DND-41 (cell line): ENCODE measurements around the gene NINL.

Experiments
- ATAC-seq: fragments of 200-7000 bp; cut with Tn5 transposase; 3 replicates; pipeline ENCODE4 v1.9.1; 2021; ENCODE audit warnings: low read depth; ENCODE audit not compliant: insufficient read depth
- DNase-seq: peaks from one replicate; pipeline ENCODE4 v3.0.0-alpha.2; 2020
- H2AFZ ChIP-seq: 2 replicates; pipeline ENCODE4 v1.6.0; 2012; ENCODE audit warnings: low read depth, low read length
- H3K27ac ChIP-seq: 2 replicates; pipeline ENCODE4 v1.5.1; 2012; ENCODE audit warnings: low read length, inconsistent platforms
- H3K27me3 ChIP-seq: fragments of 200-600 bp; sonication (generic); 2 replicates; pipeline ENCODE4 v1.6.0; 2012; ENCODE audit warnings: low read length, mild to moderate bottlenecking, inconsistent platforms; ENCODE audit not compliant: insufficient read depth, poor library complexity
- H3K36me3 ChIP-seq: 2 replicates; pipeline ENCODE4 v1.5.1; 2012; ENCODE audit warnings: low read length, inconsistent platforms; ENCODE audit not compliant: insufficient read depth
- H3K4me1 ChIP-seq: 2 replicates; pipeline ENCODE4 v1.5.1; 2012; ENCODE audit warnings: mild to moderate bottlenecking, low read length; ENCODE audit not compliant: insufficient read depth
- H3K4me2 ChIP-seq: 2 replicates; pipeline ENCODE4 v1.6.0; 2012; ENCODE audit warnings: mild to moderate bottlenecking, moderate library complexity, low read length, inconsistent platforms; ENCODE audit not compliant: insufficient read depth
- H3K4me3 ChIP-seq, 2 experiments: fragments of 200-600 bp in 1 of 2; shearing (Covaris generic) in 1 of 2; 2 replicates each; pipeline ENCODE4 v1.5.1; 2012 to 2016; ENCODE audit warnings: inconsistent platforms in 2 of 2, low read length in 2 of 2, mild to moderate bottlenecking in 2 of 2, low read depth in 1 of 2, moderate library complexity in 1 of 2
- H3K79me2 ChIP-seq: 2 replicates; pipeline ENCODE4 v1.6.0; 2012; ENCODE audit warnings: low read length, inconsistent platforms; ENCODE audit not compliant: insufficient read depth
- H3K9ac ChIP-seq: 2 replicates; pipeline ENCODE4 v1.6.0; 2012; ENCODE audit warnings: low read depth, mild to moderate bottlenecking, inconsistent platforms, low read length, moderate library complexity
- H3K9me3 ChIP-seq: 2 replicates; pipeline ENCODE4 v1.5.1; 2012; ENCODE audit warnings: low read length, moderate library complexity, mild to moderate bottlenecking, inconsistent platforms; ENCODE audit not compliant: insufficient read depth, severe bottlenecking
- H4K20me1 ChIP-seq: 2 replicates; pipeline ENCODE4 v1.6.0; 2012; ENCODE audit warnings: low read length; ENCODE audit not compliant: insufficient read depth
- EZH2 ChIP-seq: IDR thresholded peaks from 3 replicates; pipeline ENCODE4 v1.6.1; 2012; ENCODE audit warnings: borderline replicate concordance, low read depth, mild to moderate bottlenecking, moderate library complexity, low read length, inconsistent platforms; ENCODE audit not compliant: severe bottlenecking
- TF ChIP-seq, protein P1 (sequence below): IDR thresholded peaks from 2 replicates; pipeline ENCODE4 v1.5.1; 2012; ENCODE audit warnings: borderline replicate concordance, low read length, moderate library complexity, mild to moderate bottlenecking; ENCODE audit not compliant: poor library complexity, severe bottlenecking; ENCODE audit errors: extremely low read depth

NINL gene

DNA sequence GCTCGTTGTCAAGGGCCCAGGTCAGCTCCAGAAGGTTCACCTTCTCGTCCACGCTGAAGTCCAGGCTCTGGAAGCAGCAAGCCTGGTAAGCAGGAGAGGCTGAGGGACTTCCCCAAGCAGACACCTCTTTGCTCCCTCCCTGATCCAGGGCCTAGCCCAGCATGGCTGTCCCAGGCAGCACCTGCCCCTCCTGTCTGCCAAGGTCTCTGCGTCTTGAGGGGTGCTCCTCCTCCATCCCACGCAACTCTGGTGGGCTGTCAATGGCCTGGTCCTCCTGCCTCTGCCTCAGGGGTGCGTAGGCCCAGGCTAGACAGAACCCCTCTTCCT lies 87.1 kb downstream of the NINL start:
- H3K4me2 ChIP-seq, result no peak overlapping the region
- H3K4me3 ChIP-seq, result no peak overlapping the region
- no peaks in the 10 kb centered on the region for H3K27me3 ChIP-seq
- no peak overlapping the region for H2AFZ ChIP-seq
- no peak for TF ChIP-seq EZH2
- TF ChIP-seq, protein P1, sequence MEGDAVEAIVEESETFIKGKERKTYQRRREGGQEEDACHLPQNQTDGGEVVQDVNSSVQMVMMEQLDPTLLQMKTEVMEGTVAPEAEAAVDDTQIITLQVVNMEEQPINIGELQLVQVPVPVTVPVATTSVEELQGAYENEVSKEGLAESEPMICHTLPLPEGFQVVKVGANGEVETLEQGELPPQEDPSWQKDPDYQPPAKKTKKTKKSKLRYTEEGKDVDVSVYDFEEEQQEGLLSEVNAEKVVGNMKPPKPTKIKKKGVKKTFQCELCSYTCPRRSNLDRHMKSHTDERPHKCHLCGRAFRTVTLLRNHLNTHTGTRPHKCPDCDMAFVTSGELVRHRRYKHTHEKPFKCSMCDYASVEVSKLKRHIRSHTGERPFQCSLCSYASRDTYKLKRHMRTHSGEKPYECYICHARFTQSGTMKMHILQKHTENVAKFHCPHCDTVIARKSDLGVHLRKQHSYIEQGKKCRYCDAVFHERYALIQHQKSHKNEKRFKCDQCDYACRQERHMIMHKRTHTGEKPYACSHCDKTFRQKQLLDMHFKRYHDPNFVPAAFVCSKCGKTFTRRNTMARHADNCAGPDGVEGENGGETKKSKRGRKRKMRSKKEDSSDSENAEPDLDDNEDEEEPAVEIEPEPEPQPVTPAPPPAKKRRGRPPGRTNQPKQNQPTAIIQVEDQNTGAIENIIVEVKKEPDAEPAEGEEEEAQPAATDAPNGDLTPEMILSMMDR, result no peak
- H3K36me3 ChIP-seq, result peaks cover 52% of the 10 kb centered on the region
- no peak overlapping the region for H3K9ac ChIP-seq
- DNase-seq (no peak), ATAC-seq (no peak; the same call in 2 of the 3 replicates)
- H4K20me1 ChIP-seq, result no peaks in the 10 kb centered on the region
- H3K27ac ChIP-seq, result peak overlapping the region; percentile 3; the same call in 1 of the 2 replicates
- no peaks in the 10 kb centered on the region for H3K79me2 ChIP-seq
- no peaks in the 10 kb centered on the region for H3K9me3 ChIP-seq
- no peaks in the 10 kb centered on the region for H3K4me1 ChIP-seq

DNA sequence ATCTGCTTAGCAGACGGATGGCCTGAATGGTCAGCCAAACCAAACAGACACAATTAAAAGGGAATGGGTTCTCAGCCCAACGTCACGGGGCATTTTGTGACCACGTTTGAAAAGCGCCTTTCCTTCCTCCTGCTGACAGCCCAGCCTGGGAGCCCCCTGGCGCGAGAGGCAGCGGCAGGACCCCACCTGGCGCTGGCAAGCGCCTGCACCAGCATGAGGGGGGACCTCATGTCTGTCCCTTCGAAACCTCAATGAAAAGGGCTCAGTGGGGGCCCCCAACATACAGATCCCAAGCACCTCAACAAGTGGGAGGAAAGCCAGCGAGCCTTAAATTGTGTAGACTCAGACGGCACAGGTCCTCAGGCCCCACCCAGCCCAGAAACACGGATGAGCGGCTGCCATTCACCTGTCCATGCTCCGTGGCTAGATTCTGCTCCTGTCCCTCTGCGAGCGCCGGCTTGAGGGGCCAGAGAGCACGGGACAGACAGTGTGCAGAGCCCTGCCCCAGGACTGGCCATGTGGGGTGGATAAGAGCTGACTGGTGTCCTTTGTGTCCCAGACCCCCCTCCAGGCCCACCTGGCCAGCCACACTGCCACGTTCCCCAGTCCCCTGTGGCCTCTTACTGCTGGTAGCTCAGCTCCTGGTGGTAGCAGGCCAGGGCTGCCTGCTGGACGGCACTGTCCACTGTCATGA lies 87.6 kb downstream of the NINL start:
- TF ChIP-seq EZH2, result no peak
- TF ChIP-seq, protein P1, result no peak
- Histone ChIP-seq H3K36me3 (peaks cover 51% of the 10 kb centered on the region), H4K20me1 (no peaks in the 10 kb centered on the region), H3K79me2 (no peaks in the 10 kb centered on the region), H3K27ac (peak overlapping the region; percentile 3; the same call in 1 of the 2 replicates), H3K4me2 (no peak overlapping the region), H3K4me1 (no peaks in the 10 kb centered on the region), H3K27me3 (no peaks in the 10 kb centered on the region), H3K9ac (no peak overlapping the region), H2AFZ (no peak overlapping the region), H3K4me3 (no peak overlapping the region), H3K9me3 (no peaks in the 10 kb centered on the region)
- no peak for ATAC-seq
- DNase-seq, result no peak

GRCh38 chr20:25496968-25497401 lies 88.3 kb downstream of the NINL start:
- no peak for TF ChIP-seq EZH2
- TF ChIP-seq, protein P1, result no peak
- Histone ChIP-seq H3K27me3 (no peaks in the 10 kb centered on the region), H3K9me3 (no peaks in the 10 kb centered on the region), H2AFZ (no peak overlapping the region), H3K4me3 (no peak overlapping the region), H3K4me1 (no peaks in the 10 kb centered on the region), H4K20me1 (no peaks in the 10 kb centered on the region), H3K79me2 (no peaks in the 10 kb centered on the region), H3K9ac (no peak overlapping the region), H3K4me2 (no peak overlapping the region), H3K27ac (peak overlapping the region; percentile 37; the same call in 1 of the 2 replicates), H3K36me3 (peaks cover 49% of the 10 kb centered on the region)
- ATAC-seq, result no peak
- DNase-seq, result no peak
